ENCODE data around the gene SS18L1.

The SS18L1 gene

GRCh38 chr20:62208795-62209755, 65.5 kb downstream of the SS18L1 start:
- in situ Hi-C loops (cut with MboI; ENCODE audit: low sequenced_read_pairs), result no loop called here

- in situ Hi-C loops (cut with MboI; ENCODE audit: low sequenced_read_pairs), result no loop called here
Observed at GRCh38 chr20:62209850-62210495, 66.4 kb downstream of the SS18L1 start.

- in situ Hi-C loops (cut with MboI; ENCODE audit: low sequenced_read_pairs), result no loop called here
Observed at GRCh38 chr20:62210496-62210855, 66.9 kb downstream of the SS18L1 start.

GRCh38 chr20:62211216-62211615, 67.6 kb downstream of the SS18L1 start:
- in situ Hi-C loops (cut with MboI; ENCODE audit: low sequenced_read_pairs), result no loop called here

- in situ Hi-C loops (cut with MboI; ENCODE audit: low sequenced_read_pairs), result no loop called here
Observed at GRCh38 chr20:62211769-62212288, 68.3 kb downstream of the SS18L1 start.

GRCh38 chr20:62212299-62212698, 68.7 kb downstream of the SS18L1 start:
- in situ Hi-C loops (cut with MboI; ENCODE audit: low sequenced_read_pairs), result no loop called here

- in situ Hi-C loops (cut with MboI; ENCODE audit: low sequenced_read_pairs), result no loop called here
Observed at GRCh38 chr20:62214067-62214466, 70.5 kb downstream of the SS18L1 start.

GRCh38 chr20:62215020-62215990, 71.7 kb downstream of the SS18L1 start:
- in situ Hi-C loops (cut with MboI; ENCODE audit: low sequenced_read_pairs), result no loop called here

GRCh38 chr20:62215991-62216635, 72.5 kb downstream of the SS18L1 start:
- in situ Hi-C loops (cut with MboI; ENCODE audit: low sequenced_read_pairs), result no loop called here

- in situ Hi-C loops (cut with MboI; ENCODE audit: low sequenced_read_pairs), result no loop called here
Observed at GRCh38 chr20:62216636-62217566, 73.3 kb downstream of the SS18L1 start.

GRCh38 chr20:62217913-62218773, 74.6 kb downstream of the SS18L1 start:
- in situ Hi-C loops (cut with MboI; ENCODE audit: low sequenced_read_pairs), result no loop called here

- in situ Hi-C loops (cut with MboI; ENCODE audit: low sequenced_read_pairs), result no loop called here
Observed at GRCh38 chr20:62219101-62219991, 75.8 kb downstream of the SS18L1 start.

GRCh38 chr20:62219992-62220665, 76.6 kb downstream of the SS18L1 start, which contains the start of gene HRH3:
Gene HRH3, minus strand, starts transcription at chr20:62220278. Its CDS starts 308 bp downstream, at chr20:62219970.
- in situ Hi-C loops (cut with MboI; ENCODE audit: low sequenced_read_pairs), result no loop called here

- in situ Hi-C loops (cut with MboI; ENCODE audit: low sequenced_read_pairs), result no loop called here
Observed at GRCh38 chr20:62220666-62221568, 77.3 kb downstream of the SS18L1 start.

- in situ Hi-C loops (cut with MboI; ENCODE audit: low sequenced_read_pairs), result no loop called here
Observed at GRCh38 chr20:62222266-62222850, 78.8 kb downstream of the SS18L1 start.

Data from HL-60/S4 treated with retinoic acid at 250 ng/mL for 4 days and 3 days (cell line).